ENCODE measurements around the gene CCDC60.

The CCDC60 gene

DNA sequence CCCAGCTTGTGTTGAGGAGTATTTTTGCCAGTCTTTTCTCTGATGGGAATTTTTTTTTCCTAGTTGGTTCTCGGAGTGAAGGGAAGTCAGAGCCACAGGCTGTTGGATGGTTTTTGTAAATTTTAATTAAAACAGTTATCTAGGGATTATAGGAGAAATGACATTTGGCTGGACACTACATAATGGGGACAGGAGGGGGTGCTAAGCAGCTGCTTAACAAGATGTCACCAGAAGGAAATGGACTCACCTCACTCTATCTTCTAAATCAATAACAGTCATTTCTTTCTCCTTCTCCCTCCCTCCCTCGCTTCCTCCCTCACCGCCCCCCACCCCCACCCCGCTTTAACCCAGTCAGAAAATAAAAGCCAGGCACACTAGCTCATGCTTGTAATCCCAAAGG lies 165.7 kb downstream of the CCDC60 start:
- H3K4me3 ChIP-seq (ENCODE audit: low read depth, low read length): no peak overlapping the region

DNA sequence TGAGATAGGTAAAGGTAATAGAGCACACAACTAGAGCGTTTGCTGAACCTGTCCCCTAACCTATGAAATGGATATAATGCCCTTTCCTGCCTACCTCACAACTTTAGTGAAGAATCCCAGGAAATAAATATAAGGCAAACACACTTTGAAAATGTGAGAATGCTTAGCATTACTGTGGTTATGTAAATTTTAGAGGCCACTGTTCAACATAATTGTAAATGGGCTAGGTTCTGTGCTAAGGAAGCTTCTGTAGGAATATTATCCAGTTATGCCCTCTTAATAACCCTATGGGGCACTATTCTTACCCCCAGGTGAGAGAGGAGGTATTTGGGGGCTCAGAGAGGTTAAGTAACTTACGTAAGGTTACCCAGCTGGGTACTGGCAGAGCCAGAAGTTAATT lies 166.5 kb downstream of the CCDC60 start:
- no peak overlapping the region for H3K4me3 ChIP-seq (ENCODE audit: low read depth, low read length)
- TF ChIP-seq, protein P1, sequence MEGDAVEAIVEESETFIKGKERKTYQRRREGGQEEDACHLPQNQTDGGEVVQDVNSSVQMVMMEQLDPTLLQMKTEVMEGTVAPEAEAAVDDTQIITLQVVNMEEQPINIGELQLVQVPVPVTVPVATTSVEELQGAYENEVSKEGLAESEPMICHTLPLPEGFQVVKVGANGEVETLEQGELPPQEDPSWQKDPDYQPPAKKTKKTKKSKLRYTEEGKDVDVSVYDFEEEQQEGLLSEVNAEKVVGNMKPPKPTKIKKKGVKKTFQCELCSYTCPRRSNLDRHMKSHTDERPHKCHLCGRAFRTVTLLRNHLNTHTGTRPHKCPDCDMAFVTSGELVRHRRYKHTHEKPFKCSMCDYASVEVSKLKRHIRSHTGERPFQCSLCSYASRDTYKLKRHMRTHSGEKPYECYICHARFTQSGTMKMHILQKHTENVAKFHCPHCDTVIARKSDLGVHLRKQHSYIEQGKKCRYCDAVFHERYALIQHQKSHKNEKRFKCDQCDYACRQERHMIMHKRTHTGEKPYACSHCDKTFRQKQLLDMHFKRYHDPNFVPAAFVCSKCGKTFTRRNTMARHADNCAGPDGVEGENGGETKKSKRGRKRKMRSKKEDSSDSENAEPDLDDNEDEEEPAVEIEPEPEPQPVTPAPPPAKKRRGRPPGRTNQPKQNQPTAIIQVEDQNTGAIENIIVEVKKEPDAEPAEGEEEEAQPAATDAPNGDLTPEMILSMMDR (IDR thresholded peaks at IDR 0.05; ENCODE audit: borderline replicate concordance, insufficient read depth, low read depth, low read length): no peak

More for the DNA sequence above, 165.7 kb downstream of the CCDC60 start:
- TF ChIP-seq, protein P1 (IDR thresholded peaks at IDR 0.05; ENCODE audit: borderline replicate concordance, insufficient read depth, low read depth, low read length): no peak

DNA sequence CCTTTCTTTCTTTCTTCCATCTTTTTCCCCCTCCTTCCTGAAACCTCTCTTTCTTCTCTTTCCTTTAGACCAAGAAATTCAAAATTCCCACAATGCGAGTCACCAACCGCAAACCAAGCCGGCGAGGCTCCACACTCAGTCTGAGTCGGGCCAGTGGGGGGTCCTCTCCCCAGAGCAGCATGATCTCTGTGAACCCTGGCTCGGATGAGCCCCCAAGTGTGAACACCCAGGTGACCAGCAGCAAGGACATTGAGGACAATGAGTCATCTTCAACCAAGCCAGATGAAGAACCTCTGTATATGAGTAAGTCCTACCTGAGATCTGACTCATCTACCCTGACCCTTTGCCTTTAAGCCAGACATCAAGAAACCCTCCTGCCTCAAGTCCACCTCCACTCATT lies 170.5 kb downstream of the CCDC60 start:
- TF ChIP-seq, protein P1 (IDR thresholded peaks at IDR 0.05; ENCODE audit: borderline replicate concordance, insufficient read depth, low read depth, low read length): no peak
- H3K4me3 ChIP-seq (ENCODE audit: low read depth, low read length): no peak overlapping the region

DNA sequence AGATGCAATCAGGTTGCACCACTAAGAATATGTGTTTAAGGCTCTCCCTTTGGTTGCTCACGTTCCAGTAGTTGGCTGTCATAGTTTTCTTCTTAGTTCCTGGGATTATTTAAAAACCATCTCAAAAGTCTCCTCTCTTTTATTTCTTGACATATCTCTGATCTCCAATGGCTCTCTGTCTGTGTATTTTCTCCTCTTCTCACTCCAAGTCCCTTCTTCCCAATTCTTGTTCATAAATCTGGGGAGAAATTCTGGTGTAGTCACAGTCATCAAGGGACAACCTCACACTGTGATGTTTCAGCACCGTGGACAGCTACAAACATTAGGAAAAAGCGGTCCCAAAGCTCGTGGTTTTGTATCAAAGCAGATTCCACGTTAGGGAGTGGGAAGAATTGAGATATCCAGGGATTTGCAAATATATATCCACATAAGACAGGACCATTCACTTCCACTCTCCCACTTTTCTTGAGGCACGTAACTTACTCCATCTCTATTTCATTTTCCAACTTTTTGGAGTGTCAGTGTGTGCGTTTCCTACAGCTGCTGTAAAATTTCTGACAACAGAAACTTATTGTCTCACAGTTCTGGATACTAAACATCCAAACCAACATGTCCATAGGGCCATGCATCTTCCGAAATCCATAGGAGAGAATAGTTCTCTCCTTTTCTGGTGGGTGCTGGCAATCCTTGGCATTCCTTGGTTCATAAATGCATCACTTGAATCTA lies 178.4 kb downstream of the CCDC60 start:
- TF ChIP-seq, protein P1 (IDR thresholded peaks at IDR 0.05; ENCODE audit: borderline replicate concordance, insufficient read depth, low read depth, low read length): no peak
- no peak overlapping the region for H3K4me3 ChIP-seq (ENCODE audit: low read depth, low read length)

DNA sequence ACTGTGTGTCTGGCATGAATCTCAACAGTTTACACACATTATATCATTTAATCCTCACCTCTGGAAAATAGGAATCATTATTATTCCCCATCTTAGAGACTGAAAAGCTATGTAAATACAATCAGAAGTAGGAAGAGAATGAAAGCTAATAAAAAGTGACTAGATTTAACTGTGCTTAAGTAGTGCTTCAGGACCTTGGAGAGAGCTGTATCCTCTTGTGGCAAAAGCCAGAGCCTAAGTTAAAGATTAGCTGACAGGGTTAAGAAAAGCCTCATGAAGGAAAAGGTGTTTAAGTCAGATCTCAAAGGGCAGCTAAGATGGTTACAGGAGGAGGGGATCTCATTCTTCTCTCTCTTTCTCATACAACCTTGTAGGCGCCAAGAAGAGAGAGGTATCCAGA lies 193.7 kb downstream of the CCDC60 start:
- no peak overlapping the region for H3K4me3 ChIP-seq (ENCODE audit: low read depth, low read length)
- TF ChIP-seq, protein P1 (IDR thresholded peaks at IDR 0.05; ENCODE audit: borderline replicate concordance, insufficient read depth, low read depth, low read length): no peak

DNA sequence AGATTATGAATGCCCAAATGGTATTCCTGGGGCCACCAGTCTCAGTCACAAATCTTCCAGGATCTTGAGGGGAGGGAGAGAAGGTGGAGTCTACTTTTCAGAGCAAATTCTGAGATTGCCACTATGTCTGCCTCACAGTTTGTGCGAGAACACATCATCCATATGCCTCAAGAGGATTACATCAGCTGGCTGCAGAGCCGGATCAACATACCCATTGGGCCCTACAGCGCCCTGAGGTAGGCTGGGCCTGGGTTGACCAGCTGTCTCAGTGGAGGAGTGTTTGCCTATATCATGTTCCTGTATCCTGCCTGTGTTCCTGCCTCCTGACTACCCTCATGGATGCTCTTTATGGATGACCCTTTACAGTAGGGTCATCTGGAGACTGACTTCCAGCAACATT lies 205.9 kb downstream of the CCDC60 start:
- TF ChIP-seq, protein P1 (IDR thresholded peaks at IDR 0.05; ENCODE audit: borderline replicate concordance, insufficient read depth, low read depth, low read length): no peak
- no peak overlapping the region for H3K4me3 ChIP-seq (ENCODE audit: low read depth, low read length)

All from GM12875 (cell line).